ENCODE data around the gene PCP4L1. TPM values are rescaled to one million over a fixed set of nuclear protein-coding genes. Genes with fewer than 3 reads are reported as not detected.
"Not testable (repeated sequence)": the region's sequence is repeated elsewhere in the genome, so short reads cannot be mapped to it uniquely, and the experiment has no call there.

PCP4L1 gene
- polyA plus RNA-seq, 6 donors from 2014 or later, result not detected

- no peaks in the 10 kb centered on the region for H3K9me3 Mint-ChIP-seq
- no peak within 1 kb of the TSS for H3K4me3 Mint-ChIP-seq
- no peaks in the 10 kb centered on the region for H3K36me3 Mint-ChIP-seq
- peaks cover 0 to 8% (median 8%) of the 10 kb centered on the region in 3 donors for H3K4me1 Mint-ChIP-seq
- H3K27me3 Mint-ChIP-seq, result peaks cover 34 to 57% (median 43%) of the 10 kb centered on the region in 3 donors
- H3K27ac Mint-ChIP-seq, result peak within 1 kb of the TSS in 1 of 6 donors; percentile 86
- ATAC-seq (ENCODE audit: low read depth in 2 of 2) (no peak), DNase-seq (no peak)
Measured at GRCh38 chr1:161238039-161238473, 20.5 kb upstream of the PCP4L1 start, which contains the start of gene NR1I3. Gene NR1I3, minus strand, starts transcription at chr1:161238203. Its CDS starts 1,638 bp downstream, at chr1:161236565.

- Mint-ChIP-seq H3K4me1 (peaks cover 0 to 8% (median 8%) of the 10 kb centered on the region in 3 donors), H3K4me3 (no peak overlapping the region), H3K36me3 (no peaks in the 10 kb centered on the region), H3K9me3 (peaks cover 0 to 2% (median 0%) of the 10 kb centered on the region in 7 donors), H3K27ac (no peak overlapping the region), H3K27me3 (peaks cover 30 to 45% (median 32%) of the 10 kb centered on the region in 3 donors)
- no peak for ATAC-seq (ENCODE audit: low read depth in 2 of 2)
- no peak for DNase-seq
Measured at GRCh38 chr1:161241682-161242081, 16.9 kb upstream of the PCP4L1 start.

- no peak for ATAC-seq (ENCODE audit: low read depth in 2 of 2)
- no peak overlapping the region for H3K27ac Mint-ChIP-seq
- peaks cover 0 to 8% (median 8%) of the 10 kb centered on the region in 3 donors for H3K4me1 Mint-ChIP-seq
Measured at GRCh38 chr1:161242313-161242712, 16.2 kb upstream of the PCP4L1 start.

GRCh38 chr1:161244888-161245287 is 13.7 kb upstream of the PCP4L1 start:
- Mint-ChIP-seq H3K9me3 (peaks cover 0 to 4% (median 3%) of the 10 kb centered on the region in 7 donors), H3K36me3 (peaks cover 0 to 3% of the 10 kb centered on the region in 2 donors), H3K4me3 (no peak overlapping the region), H3K4me1 (peaks cover 0 to 8% (median 8%) of the 10 kb centered on the region in 3 donors), H3K27ac (no peak overlapping the region), H3K27me3 (peaks cover 19 to 26% (median 20%) of the 10 kb centered on the region in 3 donors)
- no peak for DNase-seq
- ATAC-seq (ENCODE audit: low read depth in 2 of 2), result no peak

More at GRCh38 chr1:161242313-161242712, 16.2 kb upstream of the PCP4L1 start:
- no peak overlapping the region for H3K4me3 Mint-ChIP-seq
- peaks cover 0 to 2% (median 0%) of the 10 kb centered on the region in 7 donors for H3K9me3 Mint-ChIP-seq
- no peak for DNase-seq
- peaks cover 30 to 42% (median 32%) of the 10 kb centered on the region in 3 donors for H3K27me3 Mint-ChIP-seq
- H3K36me3 Mint-ChIP-seq, result no peaks in the 10 kb centered on the region

- not testable (repeated sequence) for ATAC-seq (ENCODE audit: low read depth in 2 of 2)
Measured at GRCh38 chr1:161250100-161250499, 8.4 kb upstream of the PCP4L1 start.

GRCh38 chr1:161250829-161251228 is 7.7 kb upstream of the PCP4L1 start:
- DNase-seq (no peak), ATAC-seq (ENCODE audit: low read depth in 2 of 2) (no peak)
- Mint-ChIP-seq H3K27ac (no peak overlapping the region), H3K9me3 (peaks cover 4 to 11% (median 8%) of the 10 kb centered on the region in 7 donors), H3K4me3 (no peak overlapping the region), H3K27me3 (peaks cover 37 to 44% (median 38%) of the 10 kb centered on the region in 3 donors), H3K4me1 (no peaks in the 10 kb centered on the region), H3K36me3 (peaks cover 6 to 9% of the 10 kb centered on the region in 2 donors)

More at GRCh38 chr1:161250100-161250499, 8.4 kb upstream of the PCP4L1 start:
- not testable (repeated sequence) for H3K9me3 Mint-ChIP-seq, H3K36me3 Mint-ChIP-seq, H3K4me1 Mint-ChIP-seq, DNase-seq, H3K27ac Mint-ChIP-seq, H3K4me3 Mint-ChIP-seq
- peaks cover 30 to 37% (median 31%) of the 10 kb centered on the region in 3 donors for H3K27me3 Mint-ChIP-seq

GRCh38 chr1:161251579-161251978 is 7.0 kb upstream of the PCP4L1 start:
- Mint-ChIP-seq H3K4me1 (no peaks in the 10 kb centered on the region), H3K36me3 (peaks cover 9 to 10% of the 10 kb centered on the region in 2 donors), H3K27ac (no peak overlapping the region), H3K9me3 (peaks cover 5 to 19% (median 14%) of the 10 kb centered on the region in 7 donors), H3K4me3 (no peak overlapping the region), H3K27me3 (peaks cover 42 to 48% (median 43%) of the 10 kb centered on the region in 3 donors)
- ATAC-seq (ENCODE audit: low read depth in 2 of 2) (no peak), DNase-seq (no peak)

- H3K4me3 Mint-ChIP-seq, result peak overlapping the region in 1 of 8 donors; percentile 81
- peaks cover 16 to 29% of the 10 kb centered on the region in 2 donors for H3K36me3 Mint-ChIP-seq
- peaks cover 11 to 21% (median 16%) of the 10 kb centered on the region in 3 donors for H3K4me1 Mint-ChIP-seq
- not testable (repeated sequence) for H3K27ac Mint-ChIP-seq; ATAC-seq (ENCODE audit: low read depth in 2 of 2); DNase-seq
- H3K27me3 Mint-ChIP-seq, result peaks cover 68 to 82% (median 72%) of the 10 kb centered on the region in 3 donors
- peaks cover 5 to 33% (median 26%) of the 10 kb centered on the region in 7 donors for H3K9me3 Mint-ChIP-seq
Measured at GRCh38 chr1:161255302-161255701, 3.2 kb upstream of the PCP4L1 start.

GRCh38 chr1:161255955-161256520 is 2.5 kb upstream of the PCP4L1 start:
- DNase-seq; ATAC-seq (ENCODE audit: low read depth in 2 of 2); H3K27ac Mint-ChIP-seq: not testable (repeated sequence)
- Mint-ChIP-seq H3K4me3 (peak overlapping the region in 1 of 8 donors; percentile 81), H3K9me3 (peaks cover 5 to 33% (median 26%) of the 10 kb centered on the region in 7 donors), H3K27me3 (peaks cover 75 to 86% (median 76%) of the 10 kb centered on the region in 3 donors), H3K4me1 (peaks cover 11 to 26% (median 23%) of the 10 kb centered on the region in 3 donors), H3K36me3 (peaks cover 16 to 29% of the 10 kb centered on the region in 2 donors)

- Mint-ChIP-seq H3K9me3 (peaks cover 5 to 33% (median 26%) of the 10 kb centered on the region in 7 donors), H3K36me3 (peaks cover 16 to 29% of the 10 kb centered on the region in 2 donors), H3K4me1 (peaks cover 11 to 32% (median 28%) of the 10 kb centered on the region in 3 donors), H3K27ac (peak overlapping the region in 1 of 6 donors; percentile 6), H3K4me3 (peak overlapping the region in 3 of 8 donors; percentile 27 to 67 (median 44)), H3K27me3 (peaks cover 75 to 85% (median 78%) of the 10 kb centered on the region in 3 donors)
- DNase-seq; ATAC-seq (ENCODE audit: low read depth in 2 of 2): not testable (repeated sequence)
Measured at GRCh38 chr1:161257109-161257508, 1.4 kb upstream of the PCP4L1 start.

- ATAC-seq (ENCODE audit: low read depth in 2 of 2) (no peak), DNase-seq (no peak)
- Mint-ChIP-seq H3K27ac (peak overlapping the region in 3 of 6 donors; percentile 32 to 60 (median 53)), H3K36me3 (peaks cover 16 to 29% of the 10 kb centered on the region in 2 donors), H3K4me1 (peaks cover 11 to 32% (median 28%) of the 10 kb centered on the region in 3 donors), H3K9me3 (peaks cover 5 to 33% (median 26%) of the 10 kb centered on the region in 7 donors), H3K27me3 (peaks cover 70 to 74% (median 71%) of the 10 kb centered on the region in 3 donors), H3K4me3 (peak overlapping the region; percentile 31 to 93 (median 74))
Measured at GRCh38 chr1:161259345-161259702, 779 bp downstream of the PCP4L1 start.

GRCh38 chr1:161259765-161260164 is 1.2 kb downstream of the PCP4L1 start:
- Mint-ChIP-seq H3K27me3 (peaks cover 67 to 74% (median 72%) of the 10 kb centered on the region in 3 donors), H3K4me3 (peak overlapping the region in 7 of 8 donors; percentile 22 to 83 (median 63)), H3K9me3 (peaks cover 5 to 33% (median 26%) of the 10 kb centered on the region in 7 donors), H3K36me3 (peaks cover 16 to 29% of the 10 kb centered on the region in 2 donors), H3K27ac (peak overlapping the region in 1 of 6 donors; percentile 32), H3K4me1 (peaks cover 11 to 32% (median 28%) of the 10 kb centered on the region in 3 donors)
- DNase-seq (no peak), ATAC-seq (ENCODE audit: low read depth in 2 of 2) (no peak)

- peaks cover 3 to 29% (median 25%) of the 10 kb centered on the region in 7 donors for H3K9me3 Mint-ChIP-seq
- peaks cover 59 to 71% (median 70%) of the 10 kb centered on the region in 3 donors for H3K27me3 Mint-ChIP-seq
- H3K4me3 Mint-ChIP-seq, result peak overlapping the region in 1 of 8 donors; percentile 51
- ATAC-seq (ENCODE audit: low read depth in 2 of 2), result peak; percentile 7 to 24
- no peak for DNase-seq
- peak overlapping the region in 1 of 6 donors; percentile 6 for H3K27ac Mint-ChIP-seq
- H3K4me1 Mint-ChIP-seq, result peaks cover 11 to 32% (median 28%) of the 10 kb centered on the region in 3 donors
- peaks cover 13 to 26% of the 10 kb centered on the region in 2 donors for H3K36me3 Mint-ChIP-seq
Measured at GRCh38 chr1:161260376-161261260, 2.1 kb downstream of the PCP4L1 start.

Data from naive B cell (primary cell).